H1 (cell line): Measurements from ENCODE around the gene SPN. TPM values are rescaled to one million over a fixed set of nuclear protein-coding genes. Genes with fewer than 3 reads are reported as not detected.
"Not testable (repeated sequence)": the region's sequence is repeated elsewhere in the genome, so short reads cannot be mapped to it uniquely, and the experiment has no call there.

Experiments
- CTCF ChIA-PET: fragments of 300-600 bp; sonication (Branson Sonifier 250); formaldehyde crosslinking; loops from one replicate; lab custom pipeline; 2021; ENCODE audit not compliant: partially characterized antibody; lab: Charles Lee
- POLR2A ChIA-PET: fragments of 300-600 bp; sonication (Branson Sonifier 250); formaldehyde crosslinking; loops from one replicate; lab custom pipeline; 2021; ENCODE audit warnings: inconsistent platforms; ENCODE audit not compliant: partially characterized antibody; lab: Charles Lee
- DNase-seq, 2 experiments: peaks; one replicate each; pipeline versions ENCODE4 v3.0.0 to v3.0.0-alpha.2; 2010 to 2022; ENCODE audit warnings: low spot score in 2 of 2, low read depth in 1 of 2, mixed read lengths in 1 of 2
- FAIRE-seq: peaks from 2 replicates; lab custom pipeline; 2011; peaks lifted over from hg19 to GRCh38; lab: Jason Lieb, UNC
- H2AFZ ChIP-seq: 2 replicates; pipeline ENCODE4 v1.8.1; 2012; ENCODE audit warnings: low read length, inconsistent platforms
- H2AK5ac ChIP-seq: 2 replicates; pipeline ENCODE4 v1.6.1; 2013; ENCODE audit warnings: low read depth, low read length
- H2BK120ac ChIP-seq: replicated peaks from 2 replicates; pipeline ENCODE3; 2013; ENCODE audit warnings: low read depth, low read length, inconsistent platforms
- H2BK12ac ChIP-seq: 2 replicates; pipeline ENCODE4 v1.6.1; 2013; ENCODE audit warnings: low read depth, low read length
- H2BK15ac ChIP-seq: 2 replicates; pipeline ENCODE4 v1.6.1; 2013; ENCODE audit warnings: low read length
- H2BK20ac ChIP-seq: 2 replicates; pipeline ENCODE4 v1.6.1; 2013; ENCODE audit warnings: low read length
- H2BK5ac ChIP-seq: 2 replicates; pipeline ENCODE4 v1.6.1; 2013; ENCODE audit warnings: low read depth, low read length
- H3K14ac ChIP-seq: 2 replicates; pipeline ENCODE4 v1.6.1; 2013; ENCODE audit warnings: inconsistent platforms; ENCODE audit not compliant: insufficient read length
- H3K18ac ChIP-seq: 2 replicates; pipeline ENCODE4 v1.6.1; 2013; ENCODE audit warnings: low read length; ENCODE audit errors: extremely low read depth
- H3K23ac ChIP-seq: 2 replicates; pipeline ENCODE4 v1.6.1; 2013; ENCODE audit warnings: inconsistent platforms; ENCODE audit not compliant: insufficient read length
- H3K23me2 ChIP-seq: 2 replicates; pipeline ENCODE4 v1.6.1; 2013; ENCODE audit warnings: low read depth, low read length
- H3K27ac ChIP-seq: 2 replicates; pipeline ENCODE4 v1.6.1; 2011; ENCODE audit warnings: low read depth, low read length, inconsistent platforms
- H3K27me3 ChIP-seq, 4 experiments: replicated peaks in 1 of 4; 1 replicate in 1 of 4; 2 replicates in 3 of 4; pipeline versions ENCODE4 v1.6.1 to v1.8.1; 2011 to 2013; ENCODE audit warnings: low read length in 3 of 4, mild to moderate bottlenecking in 3 of 4, inconsistent platforms in 2 of 4, mixed read lengths in 2 of 4, moderate library complexity in 1 of 4; ENCODE audit not compliant: control insufficient read depth in 3 of 4, insufficient read depth in 3 of 4; ENCODE audit errors: extremely low read depth in 1 of 4
- H3K36me3 ChIP-seq, 4 experiments: 2 replicates each; pipeline versions ENCODE4 v1.6.1 to v1.8.1; 2011 to 2013; ENCODE audit warnings: mild to moderate bottlenecking in 4 of 4, low read length in 3 of 4, moderate library complexity in 2 of 4, control low read depth in 1 of 4, inconsistent platforms in 1 of 4; ENCODE audit not compliant: insufficient read depth in 4 of 4, control insufficient read depth in 2 of 4
- H3K4ac ChIP-seq: replicated peaks from 2 replicates; pipeline ENCODE3; 2013; ENCODE audit warnings: low read length, low read depth, mixed read lengths, inconsistent platforms; ENCODE audit not compliant: insufficient read length
- H3K4me1 ChIP-seq, 4 experiments: replicated peaks in 1 of 4; 1 replicate in 1 of 4; 2 replicates in 3 of 4; pipeline versions ENCODE4 v1.6.1 to v1.8.1; 2011 to 2013; ENCODE audit warnings: low read length in 3 of 4, inconsistent platforms in 2 of 4, mixed read lengths in 1 of 4; ENCODE audit not compliant: insufficient read depth in 4 of 4, control insufficient read depth in 3 of 4
- H3K4me2 ChIP-seq, 2 experiments: 2 replicates each; pipeline versions ENCODE4 v1.6.1 to v1.8.1; 2011 to 2013; ENCODE audit warnings: low read depth in 2 of 2, low read length in 2 of 2, control low read depth in 1 of 2, inconsistent platforms in 1 of 2, mild to moderate bottlenecking in 1 of 2; ENCODE audit not compliant: insufficient read depth in 1 of 2
- H3K4me3 ChIP-seq, 4 experiments: fragments of 200-600, 300-600 bp in 1 of 4; sonication (generic), shearing (Covaris generic), sonication (Bioruptor Twin) in 1 of 4; 2 replicates each; pipeline versions ENCODE4 v1.5.1 to v1.8.1; 2011 to 2016; ENCODE audit warnings: low read length in 4 of 4, low read depth in 3 of 4, control low read depth in 2 of 4, inconsistent platforms in 2 of 4, mild to moderate bottlenecking in 2 of 4, mixed read lengths in 1 of 4, moderate library complexity in 1 of 4; ENCODE audit not compliant: insufficient read depth in 2 of 4; ENCODE audit errors: extremely low read depth in 1 of 4
- H3K56ac ChIP-seq: replicated peaks from 2 replicates; pipeline ENCODE3; 2013; ENCODE audit warnings: low read depth, mild to moderate bottlenecking, mixed read lengths, low read length, inconsistent platforms; ENCODE audit not compliant: insufficient read length
- H3K79me1 ChIP-seq: 2 replicates; pipeline ENCODE4 v1.6.1; 2013; ENCODE audit warnings: low read depth, low read length, control low read depth
- H3K79me2 ChIP-seq, 2 experiments: 2 replicates each; pipeline versions ENCODE4 v1.6.1 to v1.8.1; 2012 to 2013; ENCODE audit warnings: low read length in 2 of 2, mild to moderate bottlenecking in 2 of 2, inconsistent platforms in 1 of 2; ENCODE audit not compliant: insufficient read depth in 2 of 2, control insufficient read depth in 1 of 2
- H3K9ac ChIP-seq, 4 experiments: replicated peaks in 1 of 4; 1 replicate in 1 of 4; 2 replicates in 3 of 4; pipeline versions ENCODE4 v1.6.1 to v1.8.1; 2011 to 2013; ENCODE audit warnings: low read depth in 3 of 4, low read length in 3 of 4, control low read depth in 2 of 4, mild to moderate bottlenecking in 2 of 4, moderate library complexity in 2 of 4, inconsistent platforms in 1 of 4; ENCODE audit errors: extremely low read depth in 1 of 4
- H3K9me3 ChIP-seq, 2 experiments: 2 replicates each; pipeline versions ENCODE4 v1.6.1 to v1.8.1; 2012 to 2013; ENCODE audit warnings: mild to moderate bottlenecking in 2 of 2, moderate library complexity in 2 of 2, control low read depth in 1 of 2, inconsistent platforms in 1 of 2, low read depth in 1 of 2, low read length in 1 of 2, mixed read lengths in 1 of 2; ENCODE audit not compliant: insufficient read depth in 2 of 2
- H4K20me1 ChIP-seq, 2 experiments: replicated peaks in 1 of 2; 2 replicates each; pipeline versions ENCODE3 to v1.8.1; 2011 to 2013; ENCODE audit warnings: inconsistent platforms in 2 of 2, low read length in 2 of 2, mild to moderate bottlenecking in 1 of 2; ENCODE audit not compliant: insufficient read depth in 2 of 2, control insufficient read depth in 1 of 2
- H4K5ac ChIP-seq: 2 replicates; pipeline ENCODE4 v1.6.1; 2013; ENCODE audit warnings: low read length, low read depth, mixed read lengths, inconsistent platforms; ENCODE audit not compliant: insufficient read length
- H4K8ac ChIP-seq: 2 replicates; pipeline ENCODE4 v1.8.0; 2013; ENCODE audit warnings: mild to moderate bottlenecking, moderate library complexity, low read length, inconsistent platforms; ENCODE audit not compliant: insufficient read depth; ENCODE audit errors: extremely low read depth
- H4K91ac ChIP-seq: replicated peaks from 2 replicates; pipeline ENCODE3; 2013; ENCODE audit warnings: low read length, mixed read lengths, inconsistent platforms; ENCODE audit not compliant: insufficient read length
- WGBS, 2 experiments: shearing (Covaris generic) in 1 of 2; methylation state at CpG; one replicate each; pipeline versions ENCODE4 v1.1.6 to v1.1.7; 2013 to 2015; ENCODE audit warnings: low lambda C conversion rate in 2 of 2, mixed read lengths in 2 of 2, inconsistent platforms in 1 of 2, low coverage in 1 of 2, missing lambda C conversion rate in 1 of 2; ENCODE audit not compliant: insufficient replicate concordance in 2 of 2, insufficient coverage in 1 of 2, insufficient read length in 1 of 2; ENCODE audit errors: extremely low coverage in 1 of 2, missing lambda C conversion rate in 1 of 2; 5-methylcytosine and 5-hydroxymethylcytosine counted together
- polyA plus RNA-seq, 7 experiments: library from polyadenylated mRNA; depleted of rRNA in 3 of 7; stranded (reverse) in 5 of 7; unstranded in 2 of 7; fragments of >200 nt in 5 of 7; fragments of 200-250 nt in 2 of 7; gene quantifications; 1 replicate in 5 of 7; 2 replicates in 1 of 7; 4 replicates in 1 of 7; pipeline versions ENCODE4 v1.2.1 to v1.2.3, GENCODE V29; 2011 to 2013; ENCODE audit warnings: missing spikeins in 2 of 7, mixed read lengths in 2 of 7
- total RNA-seq: library from RNA; stranded (reverse); fragmentation: NEBNext Ultra II Directional; extraction: Animal tissue kit (Norgen Biotek cat#: 25700); gene quantifications from 2 replicates; pipeline ENCODE4 v1.2.1, GENCODE V29; 2021

Gene SPN
- total and polyA plus RNA-seq, 2 of the 8 experiments (the other 6 are each of a cell fraction or from before 2014, with no cell fraction given) = 1.5 to 1.8 TPM

GRCh38 chr16:29629318-29629717, 33.7 kb upstream of the SPN start:
- H2AK5ac ChIP-seq, H3K14ac ChIP-seq, CTCF ChIA-PET, H3K27ac ChIP-seq, H4K91ac ChIP-seq, POLR2A ChIA-PET, H4K20me1 ChIP-seq, H3K18ac ChIP-seq, H3K9ac ChIP-seq, H4K8ac ChIP-seq, H3K79me2 ChIP-seq, H3K79me1 ChIP-seq, H3K4me3 ChIP-seq, H2BK20ac ChIP-seq, H3K4me1 ChIP-seq, H3K4ac ChIP-seq, H3K23ac ChIP-seq, H2AFZ ChIP-seq, H3K36me3 ChIP-seq, H2BK120ac ChIP-seq, FAIRE-seq, H2BK15ac ChIP-seq, H2BK5ac ChIP-seq, H4K5ac ChIP-seq, H3K23me2 ChIP-seq, H3K4me2 ChIP-seq, DNase-seq, H2BK12ac ChIP-seq, H3K9me3 ChIP-seq, H3K56ac ChIP-seq, H3K27me3 ChIP-seq: not testable (repeated sequence)
- WGBS, 2 experiments = 89% methylated on average over 10 of the region's 10 CpGs; no CpG with 5 or more reads in 1 of the 2 experiments

GRCh38 chr16:29631658-29632057, 31.4 kb upstream of the SPN start:
- H3K36me3 ChIP-seq, H2BK5ac ChIP-seq, H3K18ac ChIP-seq, H4K20me1 ChIP-seq, H2AK5ac ChIP-seq, H2BK12ac ChIP-seq, H2BK120ac ChIP-seq, H3K56ac ChIP-seq, H4K8ac ChIP-seq, H3K27me3 ChIP-seq, CTCF ChIA-PET, H3K9me3 ChIP-seq, H3K14ac ChIP-seq, H2BK20ac ChIP-seq, DNase-seq, H3K4me1 ChIP-seq, H3K4me3 ChIP-seq, H3K27ac ChIP-seq, H4K5ac ChIP-seq, H3K79me2 ChIP-seq, H3K79me1 ChIP-seq, POLR2A ChIA-PET, H3K4ac ChIP-seq, FAIRE-seq, H2BK15ac ChIP-seq, H3K9ac ChIP-seq, H3K23ac ChIP-seq, H3K23me2 ChIP-seq, H4K91ac ChIP-seq, H2AFZ ChIP-seq, H3K4me2 ChIP-seq: not testable (repeated sequence)
- WGBS, 2 experiments = 85% methylated on average over 20 of the region's 20 CpGs; no CpG with 5 or more reads in 1 of the 2 experiments
